Subcutaneous abdominal adipose tissue (tissue), 5 donors: ENCODE results near the gene STAT2.

Source experiments
- H3K27ac ChIP-seq: one replicate; pipeline ENCODE4 v1.7.0; 2013; ENCODE audit warnings: low read depth, mild to moderate bottlenecking, inconsistent platforms, low read length, moderate library complexity
- H3K27me3 ChIP-seq, 5 donors: one replicate each; pipeline ENCODE4 v1.7.0; 2013; ENCODE audit warnings: low read length in 5 of 5, inconsistent platforms in 1 of 5; ENCODE audit not compliant: control insufficient read depth in 5 of 5, insufficient read depth in 4 of 5
- H3K36me3 ChIP-seq, 5 donors: one replicate each; pipeline ENCODE4 v1.7.0; 2013; ENCODE audit warnings: low read length in 5 of 5; ENCODE audit not compliant: control insufficient read depth in 5 of 5, insufficient read depth in 5 of 5
- H3K4me1 ChIP-seq, 5 donors: one replicate each; pipeline ENCODE4 v1.7.0; 2013; ENCODE audit warnings: low read length in 5 of 5, mild to moderate bottlenecking in 3 of 5, moderate library complexity in 1 of 5; ENCODE audit not compliant: control insufficient read depth in 5 of 5, insufficient read depth in 5 of 5
- H3K4me3 ChIP-seq, 5 donors: one replicate each; pipeline ENCODE4 v1.7.0; 2013; ENCODE audit warnings: low read length in 5 of 5, low read depth in 1 of 5
- H3K9ac ChIP-seq, 5 donors: one replicate each; pipeline ENCODE4 v1.7.0; 2013; ENCODE audit warnings: low read length in 5 of 5, mild to moderate bottlenecking in 4 of 5, moderate library complexity in 3 of 5
- H3K9me3 ChIP-seq, 5 donors: one replicate each; pipeline ENCODE4 v1.7.0; 2013; ENCODE audit warnings: low read length in 5 of 5; ENCODE audit not compliant: control insufficient read depth in 5 of 5
- donor health status: healthy.
- donor health status: healthy.
- donor health status: healthy.
- donor health status: healthy.
- donor health status: healthy.

Gene STAT2

DNA sequence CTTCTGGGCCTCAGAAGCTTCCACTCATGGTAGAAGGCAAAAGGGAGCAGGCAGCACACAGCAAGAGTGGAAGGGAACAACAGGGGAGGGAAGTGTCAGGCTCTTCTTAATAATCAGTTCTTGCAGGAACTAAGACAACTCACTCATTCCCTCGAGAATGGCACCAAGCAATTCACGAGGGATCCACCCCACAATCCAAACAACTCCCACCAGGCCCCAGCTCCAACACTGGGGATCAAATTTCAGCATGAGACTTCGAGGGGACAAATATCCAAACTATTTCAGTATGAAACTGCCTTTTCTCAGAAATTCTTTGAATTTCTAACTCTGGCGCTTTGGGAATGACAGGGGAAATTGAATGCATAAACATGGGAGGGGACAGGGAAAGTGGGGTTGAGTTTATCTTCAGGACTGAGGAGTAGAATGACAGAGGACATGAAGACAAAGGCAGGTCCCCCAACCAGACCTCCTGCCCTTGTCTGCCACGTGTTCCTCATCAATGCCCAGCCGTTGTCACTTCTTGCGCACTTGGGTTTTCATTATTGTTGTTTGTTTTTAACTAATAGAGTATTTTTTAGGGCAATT, 27.3 kb upstream of the STAT2 start:
- Histone ChIP-seq H3K4me3 (no peak overlapping the region), H3K27me3 (no peaks in the 10 kb centered on the region), H3K36me3 (no peaks in the 10 kb centered on the region), H3K4me1 (peaks cover 0 to 13% (median 8%) of the 10 kb centered on the region in 5 donors), H3K27ac (no peak overlapping the region), H3K9ac (no peak overlapping the region), H3K9me3 (peaks cover 0 to under 1% (median 0%) of the 10 kb centered on the region in 5 donors)

DNA sequence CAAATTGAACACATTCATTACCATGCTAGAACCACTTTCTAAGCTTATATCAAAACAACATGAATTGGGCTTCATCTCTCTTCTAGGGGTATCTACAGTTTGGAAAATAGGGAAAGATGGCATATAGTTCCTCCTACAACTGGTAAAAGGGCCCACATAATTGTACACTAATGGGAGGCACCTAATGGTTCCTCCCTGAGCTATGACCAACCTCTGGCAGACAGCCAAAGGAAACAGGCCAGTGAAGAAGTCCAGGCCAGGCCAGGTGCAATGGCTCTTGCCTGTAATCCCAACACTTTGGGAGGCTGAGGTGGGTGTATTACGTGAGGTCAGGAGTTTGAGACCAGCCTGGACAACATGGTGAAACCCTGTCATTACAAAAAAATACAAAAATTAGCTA, 26.0 kb upstream of the STAT2 start:
- Histone ChIP-seq H3K4me1 (peaks cover 0 to 13% (median 8%) of the 10 kb centered on the region in 5 donors), H3K9me3 (no peaks in the 10 kb centered on the region), H3K27me3 (no peaks in the 10 kb centered on the region), H3K9ac (no peak overlapping the region), H3K27ac (no peak overlapping the region), H3K36me3 (no peaks in the 10 kb centered on the region), H3K4me3 (no peak overlapping the region)

DNA sequence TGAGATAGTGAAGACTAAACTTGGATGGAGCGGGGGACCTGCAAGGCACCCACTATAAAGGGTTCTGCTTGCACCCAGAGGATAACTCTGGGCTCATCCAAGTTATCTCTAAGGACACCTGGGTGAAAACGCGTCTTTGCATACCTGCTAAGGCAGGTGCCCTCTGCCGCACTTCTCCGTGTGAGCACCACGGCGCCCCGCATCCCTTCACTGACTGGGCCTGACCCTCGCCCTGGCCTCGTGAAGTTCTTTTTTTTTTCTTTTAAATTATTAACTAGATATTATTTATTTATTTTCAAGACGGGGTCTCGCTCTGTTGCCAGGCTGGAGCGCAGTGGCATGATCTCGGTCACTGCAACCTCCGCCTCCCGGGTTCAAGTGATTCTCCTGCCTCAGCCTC, 22.7 kb upstream of the STAT2 start:
- Histone ChIP-seq H3K27me3 (no peaks in the 10 kb centered on the region), H3K27ac (no peak overlapping the region)

DNA sequence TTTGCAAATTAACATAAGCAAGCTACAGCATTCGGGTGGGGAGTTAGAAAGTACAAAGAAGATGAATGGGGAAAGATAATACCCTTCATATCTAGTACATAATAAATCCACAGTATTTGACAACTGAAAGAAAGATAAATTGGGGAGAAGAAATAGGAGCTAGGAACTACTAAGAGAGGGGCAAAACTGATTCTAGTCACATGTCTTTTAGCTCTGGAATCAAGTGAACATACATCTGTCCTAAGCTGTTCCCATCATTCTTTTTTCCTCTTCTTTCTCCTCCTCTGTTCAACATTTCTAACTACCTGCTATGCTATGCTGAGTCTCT, 18.0 kb upstream of the STAT2 start:
- Histone ChIP-seq H3K4me3 (no peak overlapping the region), H3K27ac (no peak overlapping the region), H3K9me3 (no peaks in the 10 kb centered on the region)

More for the DNA sequence above, 22.7 kb upstream of the STAT2 start:
- Histone ChIP-seq H3K9me3 (no peaks in the 10 kb centered on the region), H3K4me1 (peaks cover 0 to 12% (median 8%) of the 10 kb centered on the region in 5 donors), H3K9ac (no peak overlapping the region), H3K4me3 (no peak overlapping the region), H3K36me3 (no peaks in the 10 kb centered on the region)

DNA sequence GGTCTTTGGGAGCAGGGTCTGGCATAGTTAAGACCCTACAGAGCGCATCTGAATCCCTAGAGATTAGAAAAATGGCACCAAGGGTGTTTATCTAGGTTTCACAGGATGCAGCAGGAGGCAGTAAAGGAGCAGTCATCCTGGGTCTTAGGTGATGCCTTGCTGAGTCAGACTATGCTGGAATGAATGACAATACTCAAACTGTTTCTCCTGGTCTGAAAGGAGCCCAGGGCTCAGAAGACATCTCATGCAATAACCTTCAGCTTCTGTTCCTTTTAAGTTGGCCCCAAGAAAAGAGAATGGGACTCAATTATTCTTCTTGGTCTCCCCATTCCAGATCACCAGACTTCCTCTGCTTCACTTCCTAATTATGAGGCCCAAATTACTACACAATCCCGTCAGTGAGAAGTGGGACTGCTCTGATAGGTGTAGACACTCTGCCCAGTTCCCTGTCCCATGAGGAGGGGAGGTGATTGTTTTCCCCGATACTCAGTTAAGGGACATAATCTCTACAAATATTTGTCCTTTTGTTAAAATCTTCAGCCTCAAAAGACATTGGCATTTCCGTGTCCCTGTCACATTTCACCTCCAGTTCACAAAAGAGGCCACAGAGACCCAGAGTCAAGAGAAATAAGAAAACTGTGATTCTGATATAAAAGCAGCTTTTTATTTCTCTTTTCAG, 17.5 kb upstream of the STAT2 start:
- Histone ChIP-seq H3K27me3 (no peaks in the 10 kb centered on the region), H3K4me3 (no peak overlapping the region), H3K27ac (no peak overlapping the region), H3K9me3 (no peaks in the 10 kb centered on the region), H3K36me3 (no peaks in the 10 kb centered on the region), H3K9ac (no peak overlapping the region), H3K4me1 (peaks cover 0 to 5% (median 0%) of the 10 kb centered on the region in 5 donors)

More for the DNA sequence above, 18.0 kb upstream of the STAT2 start:
- Histone ChIP-seq H3K27me3 (no peaks in the 10 kb centered on the region), H3K36me3 (no peaks in the 10 kb centered on the region), H3K9ac (no peak overlapping the region), H3K4me1 (peaks cover 0 to 5% (median 0%) of the 10 kb centered on the region in 5 donors)

DNA sequence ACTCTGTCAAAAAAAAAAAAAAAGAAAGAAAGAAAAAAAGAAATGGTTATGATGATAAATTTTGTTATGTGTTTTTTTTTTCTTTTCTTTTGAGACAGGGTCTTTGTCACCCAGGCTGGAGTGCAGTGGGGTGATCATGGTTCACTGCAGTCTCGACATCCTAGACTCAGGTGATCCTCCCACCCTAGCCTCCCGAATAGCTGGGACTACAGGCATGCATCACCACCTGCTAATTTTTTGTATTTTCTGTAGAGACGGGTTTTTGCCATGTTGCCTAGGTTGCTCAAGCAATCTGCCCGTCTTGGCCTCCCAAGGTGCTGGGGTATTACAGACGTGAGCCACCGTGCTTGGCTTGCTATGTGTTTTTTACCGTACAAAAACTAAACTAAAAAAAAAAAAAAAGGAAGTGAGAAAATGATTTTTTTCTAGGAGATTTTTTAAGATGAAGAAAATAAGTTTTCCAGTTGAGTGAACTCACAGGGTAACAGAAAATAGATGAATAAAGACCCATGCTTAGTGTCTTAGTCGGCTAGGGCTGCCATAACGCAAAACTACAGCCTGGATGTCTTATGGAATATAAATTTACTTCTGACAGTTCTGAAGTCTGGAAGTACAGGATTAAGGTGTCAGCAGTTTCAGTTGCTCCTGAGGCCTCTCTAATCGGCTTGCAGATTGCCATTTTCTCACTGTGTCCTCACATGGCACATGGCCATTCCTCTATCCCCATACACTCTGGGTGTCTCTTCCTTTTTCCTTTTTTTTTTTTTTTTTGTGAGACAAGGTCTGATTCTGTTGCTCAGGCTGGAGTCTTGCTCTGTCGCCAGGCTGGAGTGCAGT, 15.9 kb upstream of the STAT2 start:
- Histone ChIP-seq H3K4me1 (peaks cover 0 to 5% (median 0%) of the 10 kb centered on the region in 5 donors), H3K27ac (no peak overlapping the region), H3K9me3 (no peaks in the 10 kb centered on the region), H3K9ac (no peak overlapping the region), H3K36me3 (no peaks in the 10 kb centered on the region), H3K4me3 (no peak overlapping the region), H3K27me3 (no peaks in the 10 kb centered on the region)

DNA sequence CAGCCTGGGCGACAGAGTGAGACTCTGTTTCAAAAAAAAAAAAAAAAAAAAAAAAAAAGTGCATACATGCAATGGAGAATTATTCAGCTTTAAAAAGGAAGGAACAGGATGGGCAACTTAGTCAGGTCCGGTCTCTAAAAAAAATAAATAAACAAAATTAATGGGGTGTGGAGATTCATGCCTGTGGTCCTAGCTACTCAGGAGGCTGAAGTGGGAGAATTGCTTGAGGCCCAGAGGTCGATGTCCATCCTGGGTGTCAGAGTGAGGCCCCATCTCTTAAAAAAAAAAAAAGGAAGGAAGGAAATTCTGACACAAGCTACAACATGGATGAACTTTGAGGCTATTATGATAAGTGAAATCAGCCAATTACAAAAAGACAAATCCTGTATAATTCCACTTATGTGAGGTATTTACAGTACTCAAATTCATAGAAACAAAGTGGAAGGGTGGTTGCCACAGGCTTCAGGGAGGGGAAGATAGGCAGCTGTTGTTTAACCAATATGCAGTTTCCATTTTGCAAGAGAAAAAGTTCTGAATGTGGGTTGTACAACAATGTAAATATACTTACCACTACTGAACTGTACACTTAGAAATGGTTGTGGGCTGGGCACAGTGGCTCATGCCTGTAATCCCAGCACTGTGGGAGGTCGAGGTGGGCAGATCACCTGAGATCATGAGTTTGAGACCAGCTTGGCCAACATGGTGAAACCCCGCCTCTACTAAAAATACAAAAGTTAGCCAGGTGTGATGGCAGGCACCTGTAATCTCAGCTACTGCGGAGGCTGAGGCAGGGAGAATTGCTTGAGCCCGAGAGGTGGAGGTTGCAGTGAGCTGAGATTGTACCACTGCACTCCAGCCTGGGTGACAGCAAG, 15.1 kb upstream of the STAT2 start:
- Histone ChIP-seq H3K27me3 (no peaks in the 10 kb centered on the region), H3K4me3 (no peak overlapping the region), H3K9me3 (no peaks in the 10 kb centered on the region), H3K27ac (no peak overlapping the region), H3K9ac (no peak overlapping the region), H3K36me3 (no peaks in the 10 kb centered on the region), H3K4me1 (peaks cover 0 to 5% (median 0%) of the 10 kb centered on the region in 5 donors)

DNA sequence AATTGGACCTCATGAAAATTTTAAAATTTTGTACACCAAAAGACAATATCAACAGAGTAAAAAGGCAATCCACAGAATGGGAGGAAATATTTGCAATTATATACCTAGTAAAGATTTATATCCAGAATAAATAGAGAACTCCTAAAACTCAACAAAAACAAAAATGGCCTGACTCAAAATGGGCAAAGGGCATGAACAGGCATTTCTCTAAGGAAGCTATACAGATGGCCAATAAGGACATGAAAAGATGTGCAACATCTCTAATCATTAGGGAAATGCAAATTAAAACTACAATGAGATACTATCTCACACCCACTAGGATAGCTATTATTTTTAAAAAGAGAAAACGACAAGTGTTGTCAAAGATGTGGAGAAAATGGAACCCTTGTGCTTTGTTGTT, 13.6 kb upstream of the STAT2 start:
- Histone ChIP-seq H3K4me3 (no peak overlapping the region), H3K9me3 (no peaks in the 10 kb centered on the region), H3K27ac (no peak overlapping the region), H3K27me3 (no peaks in the 10 kb centered on the region), H3K36me3 (no peaks in the 10 kb centered on the region), H3K9ac (no peak overlapping the region), H3K4me1 (peaks cover 0 to 5% (median 0%) of the 10 kb centered on the region in 5 donors)

DNA sequence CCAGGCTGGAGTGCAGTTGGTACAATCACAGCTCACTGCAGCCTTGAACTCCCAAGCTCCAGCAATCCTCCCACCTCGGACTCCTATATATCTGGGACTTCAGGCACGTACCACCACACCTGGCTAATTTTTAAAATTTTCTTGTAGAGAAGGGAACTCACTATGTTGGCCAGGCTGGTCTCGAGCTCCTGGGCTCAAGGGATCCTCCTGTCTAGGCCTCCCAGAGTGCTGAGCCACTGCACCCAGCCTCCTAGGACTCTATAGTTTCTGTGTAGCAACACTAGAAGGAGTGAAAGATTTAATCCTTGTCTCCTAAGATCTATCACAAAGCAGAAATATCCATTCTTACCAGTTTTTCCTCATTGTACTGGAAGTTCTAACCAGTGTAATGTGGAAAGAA, 7.0 kb upstream of the STAT2 start:
- no peaks in the 10 kb centered on the region for H3K36me3 ChIP-seq
- no peaks in the 10 kb centered on the region for H3K9me3 ChIP-seq
- H3K4me3 ChIP-seq, result no peak overlapping the region
- no peak overlapping the region for H3K9ac ChIP-seq
- H3K27ac ChIP-seq, result no peak overlapping the region
- H3K4me1 ChIP-seq, result no peaks in the 10 kb centered on the region
- no peaks in the 10 kb centered on the region for H3K27me3 ChIP-seq
